SK-N-SH (cell line): Measurements from ENCODE around the gene TOX2. TPM values are rescaled to one million over a fixed set of nuclear protein-coding genes. Genes with fewer than 3 reads are reported as not detected.

Experiments used
- CTCF ChIA-PET: fragments of 300-600, 350-600 bp; formaldehyde crosslinking; extraction: SDS; loops from one replicate; lab custom pipeline; 2021; lab: Yijun Ruan, JAX
- POLR2A ChIA-PET: fragments of 350-600 bp; sonication (Branson Sonifier 250); formaldehyde crosslinking; extraction: SDS; loops from one replicate; lab custom pipeline; 2020; ENCODE audit warnings: antibody characterized with exemption, inconsistent platforms; lab: Yijun Ruan, JAX
- DNase-seq: peaks from one replicate; pipeline ENCODE4 v3.0.0; 2012
- H2AFZ ChIP-seq: fragments of 200-600 bp; sonication (generic); 2 replicates; pipeline ENCODE4 v1.8.1; 2016; ENCODE audit warnings: antibody characterized with exemption, mild to moderate bottlenecking, low read depth
- H3F3A ChIP-seq: fragments of 200-600 bp; sonication (generic); replicated peaks from 2 replicates; pipeline ENCODE3; 2016; ENCODE audit warnings: antibody characterized with exemption, mild to moderate bottlenecking; ENCODE audit not compliant: insufficient read depth
- H3K27ac ChIP-seq, 2 experiments: fragments of 200-500 bp in 1 of 2; fragments of 200-600 bp in 1 of 2; sonication (Bioruptor generic) in 1 of 2; sonication (generic), shearing (Covaris generic) in 1 of 2; 2 replicates each; pipeline versions ENCODE4 v1.5.1 to v1.6.1; 2014 to 2016; ENCODE audit warnings: low read depth in 2 of 2, inconsistent platforms in 1 of 2, low read length in 1 of 2, mild to moderate bottlenecking in 1 of 2, mixed read lengths in 1 of 2
- H3K27me3 ChIP-seq: fragments of 200-600 bp; sonication (generic), shearing (Covaris generic); 2 replicates; pipeline ENCODE4 v1.6.1; 2016; ENCODE audit warnings: mixed run types; ENCODE audit not compliant: insufficient read depth
- H3K36me3 ChIP-seq, 2 experiments: fragments of 200-500 bp in 1 of 2; fragments of 200-600 bp in 1 of 2; sonication (Bioruptor generic) in 1 of 2; sonication (generic) in 1 of 2; replicated peaks in 1 of 2; 2 replicates each; pipeline versions ENCODE3 to v1.5.1; 2014 to 2016; ENCODE audit warnings: low read length in 1 of 2, mild to moderate bottlenecking in 1 of 2; ENCODE audit not compliant: insufficient read depth in 2 of 2, control insufficient read depth in 1 of 2
- H3K4me1 ChIP-seq, 2 experiments: fragments of 200-500 bp in 1 of 2; fragments of 200-600 bp in 1 of 2; sonication (Bioruptor generic) in 1 of 2; sonication (generic), shearing (Covaris generic) in 1 of 2; 2 replicates each; pipeline versions ENCODE4 v1.5.1 to v1.6.1; 2014 to 2016; ENCODE audit warnings: low read depth in 1 of 2, low read length in 1 of 2, mixed run types in 1 of 2; ENCODE audit not compliant: insufficient read depth in 2 of 2, control insufficient read depth in 1 of 2
- H3K4me2 ChIP-seq: fragments of 200-600 bp; sonication (generic), shearing (Covaris generic); 2 replicates; pipeline ENCODE4 v1.6.1; 2017; ENCODE audit warnings: mixed run types
- H3K4me3 ChIP-seq, 2 experiments: fragments of 200-500 bp in 1 of 2; fragments of 200-600 bp in 1 of 2; sonication (Bioruptor generic) in 1 of 2; sonication (generic), shearing (Covaris generic) in 1 of 2; 2 replicates each; pipeline versions ENCODE4 v1.5.1 to v1.8.1; 2014 to 2016; ENCODE audit warnings: low read depth in 2 of 2, inconsistent platforms in 1 of 2, low read length in 1 of 2, mild to moderate bottlenecking in 1 of 2, mixed read lengths in 1 of 2, moderate library complexity in 1 of 2
- H3K79me2 ChIP-seq: fragments of 200-600 bp; sonication (generic); 2 replicates; pipeline ENCODE4 v1.8.1; 2017; ENCODE audit warnings: mild to moderate bottlenecking; ENCODE audit not compliant: insufficient read depth
- H3K9ac ChIP-seq: fragments of 200-600 bp; sonication (generic); 2 replicates; pipeline ENCODE4 v1.6.1; 2017; ENCODE audit warnings: mixed run types
- H3K9me2 ChIP-seq: fragments of 200-600 bp; sonication (generic); 2 replicates; pipeline ENCODE4 v1.6.1; 2017; ENCODE audit warnings: mixed run types
- H3K9me3 ChIP-seq: fragments of 200-600 bp; sonication (generic); 2 replicates; pipeline ENCODE4 v1.6.1; 2017; ENCODE audit warnings: mixed run types, mild to moderate bottlenecking, moderate library complexity
- H4K20me1 ChIP-seq: fragments of 200-600 bp; sonication (generic); 2 replicates; pipeline ENCODE4 v1.6.1; 2017; ENCODE audit warnings: mild to moderate bottlenecking, mixed run types; ENCODE audit not compliant: insufficient read depth
- EP300 ChIP-seq, 2 experiments: IDR thresholded peaks; 2 replicates each; pipeline versions ENCODE4 v1.4.0 to v1.6.1; 2012; ENCODE audit warnings: borderline replicate concordance in 1 of 2, low read depth in 1 of 2, low read length in 1 of 2
- FOSL2 ChIP-seq: IDR thresholded peaks from 2 replicates; pipeline ENCODE4 v1.4.0; 2012; ENCODE audit warnings: low read depth, mild to moderate bottlenecking, moderate library complexity, borderline replicate concordance
- FOXM1 ChIP-seq: IDR thresholded peaks from 2 replicates; pipeline ENCODE4 v1.4.0; 2012; ENCODE audit warnings: low read depth, mild to moderate bottlenecking
- GATA2 ChIP-seq: sonication (generic); formaldehyde crosslinking; IDR thresholded peaks from 2 replicates; pipeline ENCODE4 v1.5.0; 2020; ENCODE audit warnings: mild to moderate bottlenecking, missing genetic modification reagents
- MEF2A ChIP-seq: IDR thresholded peaks from 2 replicates; pipeline ENCODE4 v1.4.0; 2012; ENCODE audit warnings: low read depth, borderline replicate concordance
- RAD21 ChIP-seq: IDR thresholded peaks from 2 replicates; pipeline ENCODE4 v1.6.1; 2012; ENCODE audit warnings: mild to moderate bottlenecking, low read length
- SMC3 ChIP-seq: IDR thresholded peaks from 2 replicates; pipeline ENCODE4 v1.6.1; 2012; ENCODE audit warnings: low read depth, low read length, improper control_type of control experiment
- USF2 ChIP-seq: fragments of 150-350 bp; IDR thresholded peaks from 2 replicates; pipeline ENCODE4 v1.6.1; 2017; ENCODE audit warnings: antibody characterized with exemption, low read length, low read depth, borderline replicate concordance
- WGBS: methylation state at CpG from one replicate; pipeline ENCODE4 v1.1.6; 2017; ENCODE audit warnings: low lambda C conversion rate; 5-methylcytosine and 5-hydroxymethylcytosine counted together
- polyA plus RNA-seq, 3 experiments: library from polyadenylated mRNA; depleted of rRNA; stranded (reverse); fragments of >200 nt; gene quantifications; 2 replicates each; pipeline ENCODE4 v1.2.3, GENCODE V29; 2012
- TF ChIP-seq, protein P1 (sequence below): fragments of 200-600 bp; sonication (generic); IDR thresholded peaks from 2 replicates; pipeline ENCODE4 v1.6.1; 2017; ENCODE audit warnings: antibody characterized with exemption, mild to moderate bottlenecking, moderate library complexity

The TOX2 gene
- polyA plus RNA-seq, 1 of the 3 experiments (the other 2 are of a cell fraction) = 15.4 TPM

- WGBS = 50% methylated on average over 1 of the region's 1 CpG
- Histone ChIP-seq H3K36me3 (no peaks in the 10 kb centered on the region), H2AFZ (no peak overlapping the region)
- CTCF ChIA-PET = interaction anchor here (0.9 to 1.4 kb wide), 3 partner anchors 19 to 239 kb away, joined by 3 to 5 read pairs (median 4); no protein-coding TSS in a partner anchor
- peak; percentile 37 for TF ChIP-seq RAD21
- no peak for TF ChIP-seq EP300 (IDR thresholded peaks at IDR 0.05; ENCODE audit: borderline replicate concordance in 1 of 2, low read depth in 1 of 2, low read length in 1 of 2)
- TF ChIP-seq GATA2 = no peak
- peak; percentile 15; the same call in 1 of the 2 replicates for TF ChIP-seq SMC3
- TF ChIP-seq, protein P1, sequence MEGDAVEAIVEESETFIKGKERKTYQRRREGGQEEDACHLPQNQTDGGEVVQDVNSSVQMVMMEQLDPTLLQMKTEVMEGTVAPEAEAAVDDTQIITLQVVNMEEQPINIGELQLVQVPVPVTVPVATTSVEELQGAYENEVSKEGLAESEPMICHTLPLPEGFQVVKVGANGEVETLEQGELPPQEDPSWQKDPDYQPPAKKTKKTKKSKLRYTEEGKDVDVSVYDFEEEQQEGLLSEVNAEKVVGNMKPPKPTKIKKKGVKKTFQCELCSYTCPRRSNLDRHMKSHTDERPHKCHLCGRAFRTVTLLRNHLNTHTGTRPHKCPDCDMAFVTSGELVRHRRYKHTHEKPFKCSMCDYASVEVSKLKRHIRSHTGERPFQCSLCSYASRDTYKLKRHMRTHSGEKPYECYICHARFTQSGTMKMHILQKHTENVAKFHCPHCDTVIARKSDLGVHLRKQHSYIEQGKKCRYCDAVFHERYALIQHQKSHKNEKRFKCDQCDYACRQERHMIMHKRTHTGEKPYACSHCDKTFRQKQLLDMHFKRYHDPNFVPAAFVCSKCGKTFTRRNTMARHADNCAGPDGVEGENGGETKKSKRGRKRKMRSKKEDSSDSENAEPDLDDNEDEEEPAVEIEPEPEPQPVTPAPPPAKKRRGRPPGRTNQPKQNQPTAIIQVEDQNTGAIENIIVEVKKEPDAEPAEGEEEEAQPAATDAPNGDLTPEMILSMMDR = peak; percentile 33
- no peak for TF ChIP-seq USF2
- TF ChIP-seq FOSL2 = no peak
- TF ChIP-seq, all 33 proteins: peak for 3
- H3K27ac ChIP-seq = no peak overlapping the region; a peak in 1 of 4 replicates
- H3K27me3 ChIP-seq = no peaks in the 10 kb centered on the region
- no peak overlapping the region for H3K4me2 ChIP-seq
- H3K9me2 ChIP-seq = no peaks in the 10 kb centered on the region
- no peaks in the 10 kb centered on the region for H3K9me3 ChIP-seq
- H3F3A ChIP-seq = peaks cover 3% of the 10 kb centered on the region
- no peaks in the 10 kb centered on the region for H4K20me1 ChIP-seq
- DNase-seq = no peak
- POLR2A ChIA-PET = no interaction called here
- no peaks in the 10 kb centered on the region for H3K79me2 ChIP-seq
- no peak overlapping the region for H3K9ac ChIP-seq
- peaks cover 7 to 23% of the 10 kb centered on the region in 2 experiments; a peak in 2 of 4 replicates for H3K4me1 ChIP-seq
- H3K4me3 ChIP-seq = no peak overlapping the region
These were observed 74.2 kb downstream of the TOX2 start for GRCh38 chr20:43988867-43989266.

- ChIA-PET POLR2A (no interaction called here), CTCF (no interaction called here)
- WGBS = 92% methylated on average over 5 of the region's 5 CpGs
- H3K36me3 ChIP-seq = no peaks in the 10 kb centered on the region
- peaks cover 3% of the 10 kb centered on the region for H3F3A ChIP-seq
- H3K4me1 ChIP-seq = peaks cover 6 to 23% of the 10 kb centered on the region in 2 experiments; a peak in 2 of 4 replicates
- no peaks in the 10 kb centered on the region for H3K27me3 ChIP-seq
- no peak overlapping the region for H3K9ac ChIP-seq
- H4K20me1 ChIP-seq = no peaks in the 10 kb centered on the region
- DNase-seq = no peak
- no peak overlapping the region for H3K27ac ChIP-seq
- no peaks in the 10 kb centered on the region for H3K9me2 ChIP-seq
- H3K4me2 ChIP-seq = no peak overlapping the region
- H3K9me3 ChIP-seq = no peaks in the 10 kb centered on the region
- H3K4me3 ChIP-seq = no peak overlapping the region
- TF ChIP-seq MEF2A (no peak), USF2 (no peak), RAD21 (no peak), FOSL2 (no peak), FOXM1 (no peak)
- TF ChIP-seq, all 33 proteins: peak for 0
- Histone ChIP-seq H3K79me2 (no peaks in the 10 kb centered on the region), H2AFZ (no peak overlapping the region)
These were observed 76.6 kb downstream of the TOX2 start for GRCh38 chr20:43991261-43991660.
